CD4-positive, alpha-beta T cell treated with Interleukin-10 for 1 hour (primary cell): ENCODE measurements around the gene MAP2K5.

Experiments used
- DNase-seq: peaks from one replicate; pipeline ENCODE4 v3.0.0-alpha.2; 2020

The MAP2K5 gene

GRCh38 chr15:67827562-67828277 lies 285.2 kb downstream of the MAP2K5 start:
- DNase-seq = no peak

GRCh38 chr15:67828278-67828968 lies 285.9 kb downstream of the MAP2K5 start:
- DNase-seq = no peak

- no peak for DNase-seq
These were observed 286.6 kb downstream of the MAP2K5 start for GRCh38 chr15:67828969-67829646.

GRCh38 chr15:67829647-67830504 lies 287.4 kb downstream of the MAP2K5 start:
- DNase-seq = no peak

- no peak for DNase-seq
These were observed 288.9 kb downstream of the MAP2K5 start for GRCh38 chr15:67831363-67831762.

GRCh38 chr15:67832031-67832551 lies 289.6 kb downstream of the MAP2K5 start:
- no peak for DNase-seq

GRCh38 chr15:67832897-67833709 lies 290.6 kb downstream of the MAP2K5 start:
- DNase-seq = no peak

- DNase-seq = peak; percentile 36
These were observed 291.4 kb downstream of the MAP2K5 start for GRCh38 chr15:67833710-67834511.

GRCh38 chr15:67834581-67835296 lies 292.2 kb downstream of the MAP2K5 start:
- DNase-seq = peak; percentile 25

- peak; percentile 20 for DNase-seq
These were observed 293.0 kb downstream of the MAP2K5 start for GRCh38 chr15:67835297-67836133.

GRCh38 chr15:67836134-67836455 lies 293.6 kb downstream of the MAP2K5 start:
- DNase-seq = no peak

GRCh38 chr15:67836477-67836876 lies 294.0 kb downstream of the MAP2K5 start:
- DNase-seq = peak; percentile 72

GRCh38 chr15:67836955-67837354 lies 294.5 kb downstream of the MAP2K5 start:
- no peak for DNase-seq

GRCh38 chr15:67838789-67839332 lies 296.4 kb downstream of the MAP2K5 start:
- peak; percentile 26 for DNase-seq

GRCh38 chr15:67839499-67839928 lies 297.0 kb downstream of the MAP2K5 start:
- DNase-seq = no peak

GRCh38 chr15:67839929-67840748 lies 297.6 kb downstream of the MAP2K5 start, which contains the start of gene RNU6-1:
TSS of gene RNU6-1 (minus strand) at chr15:67840045.
- peak; percentile 97 for DNase-seq

- no peak for DNase-seq
These were observed 298.4 kb downstream of the MAP2K5 start for GRCh38 chr15:67840749-67841512.

GRCh38 chr15:67841513-67841762 lies 298.9 kb downstream of the MAP2K5 start:
- DNase-seq = no peak
